GM12878 (cell line): Measurements from ENCODE around the gene PAIP2. TPM values are rescaled to one million over a fixed set of nuclear protein-coding genes. Genes with fewer than 3 reads are reported as not detected.
"Not testable (repeated sequence)": the region's sequence is repeated elsewhere in the genome, so short reads cannot be mapped to it uniquely, and the experiment has no call there.

Source experiments
- ATAC-seq: fragments of 200-7000 bp; cut with Tn5 transposase; 3 replicates; pipeline ENCODE4 v1.9.1; 2020; ENCODE audit warnings: mild to moderate bottlenecking, moderate library complexity
- BruUV-seq: library from RNA; stranded (reverse); fragments of 400-500 nt; replicated peaks from 2 replicates; lab custom pipeline; 2021; lab: Mats Ljungman, UMichigan
- CTCF ChIA-PET: fragments of 300-600 bp; sonication (Branson Sonifier 250); formaldehyde crosslinking; extraction: SDS; loops from one replicate; lab custom pipeline; 2021; ENCODE audit warnings: inconsistent platforms; lab: Yijun Ruan, JAX
- POLR2A ChIA-PET: fragments of 350-600 bp; formaldehyde crosslinking; extraction: SDS; loops from one replicate; lab custom pipeline; 2021; ENCODE audit warnings: inconsistent platforms; lab: Charles Lee
- RAD21 ChIA-PET: fragments of 300-600 bp; sonication (Branson Sonifier 250); formaldehyde crosslinking; loops from one replicate; lab custom pipeline; 2023; ENCODE audit warnings: antibody characterized with exemption; ENCODE audit not compliant: unreplicated experiment; lab: Charles Lee
- SMC1A ChIA-PET: fragments of 300-600 bp; sonication (Branson Sonifier 250); formaldehyde crosslinking; loops from one replicate; lab custom pipeline; 2023; ENCODE audit not compliant: unreplicated experiment, uncharacterized antibody; lab: Charles Lee
- DNase-seq: peaks from one replicate; pipeline ENCODE4 v3.0.0-alpha.2; 2011; ENCODE audit warnings: low read depth, low spot score
- FAIRE-seq: peaks from 3 replicates; lab custom pipeline; 2011; peaks lifted over from hg19 to GRCh38; lab: Jason Lieb, UNC
- H2AFZ ChIP-seq: 2 replicates; pipeline ENCODE4 v1.6.0; 2011; ENCODE audit warnings: low read depth, low read length, control low read depth; ENCODE audit not compliant: control insufficient read depth
- H3K27ac ChIP-seq: 2 replicates; pipeline ENCODE4 v1.5.1; 2011; ENCODE audit warnings: control low read depth; ENCODE audit not compliant: control insufficient read depth, insufficient read depth
- H3K27me3 ChIP-seq, 2 experiments: replicated peaks in 1 of 2; 2 replicates each; pipeline versions ENCODE4 v1.6.0 to v1.6.1; 2011; ENCODE audit warnings: low read length in 1 of 2; ENCODE audit not compliant: control insufficient read depth in 2 of 2, insufficient read depth in 2 of 2
- H3K36me3 ChIP-seq, 2 experiments: 2 replicates each; pipeline ENCODE4 v1.5.1; 2011; ENCODE audit warnings: low read length in 1 of 2; ENCODE audit not compliant: control insufficient read depth in 2 of 2, insufficient read depth in 2 of 2
- H3K4me1 ChIP-seq: 2 replicates; pipeline ENCODE4 v1.6.1; 2011; ENCODE audit warnings: mild to moderate bottlenecking, low read length, moderate library complexity, mixed read lengths; ENCODE audit not compliant: control insufficient read depth, insufficient read depth
- H3K4me2 ChIP-seq: 2 replicates; pipeline ENCODE4 v1.6.0; 2011; ENCODE audit warnings: control low read depth; ENCODE audit not compliant: control insufficient read depth, insufficient read depth
- H3K4me3 ChIP-seq: fragments of 200-600 bp; sonication (generic); 2 replicates; pipeline ENCODE4 v1.5.1; 2016
- H3K79me2 ChIP-seq: 2 replicates; pipeline ENCODE4 v1.6.0; 2011; ENCODE audit warnings: low read length; ENCODE audit not compliant: control insufficient read depth, insufficient read depth
- H3K9ac ChIP-seq: 2 replicates; pipeline ENCODE4 v1.8.0; 2011; ENCODE audit warnings: low read length, control low read depth, mixed read lengths; ENCODE audit not compliant: control insufficient read depth, insufficient read depth
- H3K9me3 ChIP-seq: replicated peaks from 3 replicates; pipeline ENCODE4 v1.5.1; 2011; ENCODE audit warnings: mild to moderate bottlenecking, low read length; ENCODE audit not compliant: control insufficient read depth, insufficient read depth
- H4K20me1 ChIP-seq: 2 replicates; pipeline ENCODE4 v1.6.0; 2011; ENCODE audit not compliant: control insufficient read depth, insufficient read depth
- BHLHE40 ChIP-seq, 2 experiments: fragments of 450-650 bp in 1 of 2; IDR thresholded peaks; 2 replicates each; pipeline ENCODE4 v1.6.1; 2011 to 2017; ENCODE audit warnings: low read depth in 2 of 2, borderline replicate concordance in 1 of 2, improper control_type of control experiment in 1 of 2, low read length in 1 of 2, mild to moderate bottlenecking in 1 of 2
- BRCA1 ChIP-seq: IDR thresholded peaks from 2 replicates; pipeline ENCODE4 v1.6.1; 2011; ENCODE audit warnings: low read depth, low read length, improper control_type of control experiment
- CBFB ChIP-seq: IDR thresholded peaks from 2 replicates; pipeline ENCODE4 v1.6.1; 2016; ENCODE audit warnings: antibody characterized with exemption, low read depth
- CREB1 ChIP-seq: IDR thresholded peaks from 2 replicates; pipeline ENCODE4 v1.6.1; 2012; ENCODE audit warnings: low read depth, mild to moderate bottlenecking, inconsistent platforms
- EP300 ChIP-seq, 2 experiments: fragments of 150-350 bp in 1 of 2; IDR thresholded peaks; 2 replicates each; pipeline ENCODE4 v1.6.1; 2011 to 2012; ENCODE audit warnings: low read depth in 2 of 2, low read length in 2 of 2, borderline replicate concordance in 1 of 2, improper control_type of control experiment in 1 of 2, inconsistent platforms in 1 of 2; ENCODE audit not compliant: control insufficient read depth in 1 of 2
- KDM1A ChIP-seq: fragments of 200-600 bp; sonication (generic); IDR thresholded peaks from 2 replicates; pipeline ENCODE4 v1.6.1; 2016; ENCODE audit warnings: borderline replicate concordance
- MXI1 ChIP-seq: fragments of 150-350 bp; IDR thresholded peaks from 2 replicates; pipeline ENCODE4 v1.6.1; 2011; ENCODE audit warnings: low read depth, mild to moderate bottlenecking, inconsistent platforms, low read length, improper control_type of control experiment
- NBN ChIP-seq: fragments of 450-650 bp; IDR thresholded peaks from 2 replicates; pipeline ENCODE4 v1.6.1; 2016
- POU2F2 ChIP-seq: IDR thresholded peaks from 3 replicates; pipeline ENCODE4 v1.6.1; 2011; ENCODE audit warnings: low read depth, mild to moderate bottlenecking, low read length, borderline replicate concordance
- RAD51 ChIP-seq: fragments of 450-650 bp; IDR thresholded peaks from 2 replicates; pipeline ENCODE4 v1.6.1; 2016; ENCODE audit warnings: moderate library complexity, mild to moderate bottlenecking, inconsistent platforms
- RB1 ChIP-seq: fragments of 450-650 bp; formaldehyde crosslinking; IDR thresholded peaks from 2 replicates; pipeline ENCODE4 v1.6.1; 2017; ENCODE audit warnings: mild to moderate bottlenecking, borderline replicate concordance
- ZNF592 ChIP-seq: fragments of 450-650 bp; IDR thresholded peaks from 2 replicates; pipeline ENCODE4 v1.6.1; 2017; ENCODE audit warnings: mild to moderate bottlenecking, moderate library complexity
- WGBS: methylation state at CpG from one replicate; pipeline ENCODE4 v1.1.6; 2016; ENCODE audit warnings: low lambda C conversion rate; ENCODE audit not compliant: insufficient replicate concordance, insufficient coverage; ENCODE audit errors: missing lambda C conversion rate; 5-methylcytosine and 5-hydroxymethylcytosine counted together
- in situ Hi-C: fragments of 300-500 bp; cut with MboI; formaldehyde crosslinking; loops from 9 replicates; pipeline ENCODE4 v1.14.3; 2018; ENCODE audit warnings: mixed read lengths
- intact Hi-C: fragments of 100-400 bp; cut with micrococcal nuclease; formaldehyde crosslinking; loops from one replicate; pipeline ENCODE4 v1.14.2; 2022; ENCODE audit not compliant: unreplicated experiment
- polyA plus RNA-seq, 11 experiments: library from polyadenylated mRNA; depleted of rRNA in 4 of 11; unstranded in 6 of 11; stranded (reverse) in 5 of 11; fragments of >200 nt; fragmentation: Nextera tagmentation in 4 of 11; fragmentation: Illumina TruSeq in 1 of 11; extraction: Ambion mirVana in 4 of 11; extraction: Trizol in 1 of 11; gene quantifications; 1 replicate in 1 of 11; 2 replicates in 10 of 11; pipeline versions ENCODE4 v1.2.1 to v1.2.3, GENCODE V29; 2011 to 2016; ENCODE audit warnings: inconsistent platforms in 2 of 11, missing spikeins in 2 of 11, low read depth in 1 of 11
- total RNA-seq, 4 experiments: library from RNA; depleted of rRNA in 3 of 4; stranded (reverse); fragments of >200 nt in 3 of 4; fragmentation: Illumina TruSeq in 1 of 4; extraction: Trizol in 1 of 4; gene quantifications; 2 replicates each; pipeline versions ENCODE4 v1.2.1 to v1.2.3, GENCODE V29; 2013 to 2021

The PAIP2 gene
- total and polyA plus RNA-seq, 10 of the 15 experiments (the other 5 are each of a cell fraction or from before 2014, with no cell fraction given), result 49.9 to 154 (median 102) TPM

GRCh38 chr5:139344177-139344576, 2.5 kb downstream of the PAIP2 start:
- no peak overlapping the region for H3K9ac ChIP-seq
- intact Hi-C loops (no loop called here), in situ Hi-C loops (no loop called here)
- H3K27ac ChIP-seq, result no peak overlapping the region
- FAIRE-seq (no peak), ATAC-seq (no peak), DNase-seq (no peak)
- no peaks in the 10 kb centered on the region for H4K20me1 ChIP-seq
- peak overlapping the region; percentile 30; the same call in 1 of the 2 replicates for H3K4me3 ChIP-seq
- H3K27me3 ChIP-seq, result no peaks in the 10 kb centered on the region
- peaks cover 11% of the 10 kb centered on the region for H3K4me1 ChIP-seq
- H3K4me2 ChIP-seq, result peak overlapping the region; percentile 66
- 94% methylated on average over 2 of the region's 2 CpGs for WGBS
- H3K79me2 ChIP-seq, result peaks cover 57% of the 10 kb centered on the region
- POLR2A ChIA-PET, result interaction anchor here (1.3 kb wide), 1 partner anchor 12 kb away, joined by 3 read pairs; no protein-coding TSS in a partner anchor
- H3K9me3 ChIP-seq, result no peaks in the 10 kb centered on the region
- CTCF ChIA-PET, result interaction anchor here (0.8 to 1.0 kb wide), 3 partner anchors 25 to 93 kb away, joined by 3 to 4 read pairs (median 3); no protein-coding TSS in a partner anchor
- SMC1A ChIA-PET, result interaction anchor here (0.9 to 1.5 kb wide), 4 partner anchors 10 to 93 kb away, joined by 3 to 4 read pairs (median 4); no protein-coding TSS in a partner anchor
- TF ChIP-seq BHLHE40 (IDR thresholded peaks at IDR 0.05; ENCODE audit: borderline replicate concordance in 1 of 2, low read depth in 2 of 2, low read length in 1 of 2) (no peak), MXI1 (no peak), RAD51 (no peak), CBFB (no peak), BRCA1 (no peak), NBN (no peak), RB1 (no peak), KDM1A (no peak), POU2F2 (no peak), EP300 (IDR thresholded peaks at IDR 0.05; ENCODE audit: borderline replicate concordance in 1 of 2, control insufficient read depth in 1 of 2, low read depth in 2 of 2, low read length in 2 of 2) (no peak), ZNF592 (no peak), CREB1 (no peak)
- TF ChIP-seq, all 136 proteins: peak for 0
- no TSS peak for BruUV-seq
- Histone ChIP-seq H2AFZ (no peak overlapping the region), H3K36me3 (peaks cover 0 to 2% of the 10 kb centered on the region in 2 experiments; a peak in 1 of 4 replicates)
- RAD21 ChIA-PET, result interaction anchor here (0.5 kb wide), 1 partner anchor 79 kb away, joined by 3 read pairs; no protein-coding TSS in a partner anchor

GRCh38 chr5:139345442-139345841, 3.8 kb downstream of the PAIP2 start:
- RAD21 ChIA-PET, H3K36me3 ChIP-seq, H3K27ac ChIP-seq, H3K9me3 ChIP-seq, H4K20me1 ChIP-seq, SMC1A ChIA-PET, H2AFZ ChIP-seq, H3K4me2 ChIP-seq, H3K9ac ChIP-seq, BruUV-seq, intact Hi-C loops, in situ Hi-C loops, DNase-seq, FAIRE-seq, H3K27me3 ChIP-seq, CTCF ChIA-PET, H3K4me1 ChIP-seq, H3K4me3 ChIP-seq, ATAC-seq: not testable (repeated sequence)
- H3K79me2 ChIP-seq, result peaks cover 59% of the 10 kb centered on the region
- WGBS, result 93% methylated on average over 8 of the region's 8 CpGs
- POLR2A ChIA-PET, result interaction anchor here (0.6 to 1.9 kb wide), 5 partner anchors 16 to 700 kb away, joined by 3 to 5 read pairs (median 4); no protein-coding TSS in a partner anchor
